IPS-15b (cell line): Measurements from ENCODE around the gene CD36.

Source experiments
- H3K27me3 ChIP-seq: one replicate; pipeline ENCODE4 v1.6.1; 2013; ENCODE audit warnings: low read length; ENCODE audit not compliant: control insufficient read depth, insufficient read depth
- H3K36me3 ChIP-seq: one replicate; pipeline ENCODE4 v1.6.1; 2013; ENCODE audit warnings: low read length; ENCODE audit not compliant: control insufficient read depth, insufficient read depth
- H3K4me1 ChIP-seq: one replicate; pipeline ENCODE4 v1.6.1; 2013; ENCODE audit warnings: mild to moderate bottlenecking, low read length; ENCODE audit not compliant: control insufficient read depth, insufficient read depth
- H3K4me3 ChIP-seq: one replicate; pipeline ENCODE4 v1.5.1; 2013; ENCODE audit warnings: low read depth, low read length
- H3K9ac ChIP-seq: one replicate; pipeline ENCODE4 v1.6.1; 2013; ENCODE audit warnings: low read depth, mild to moderate bottlenecking, low read length
- H3K9me3 ChIP-seq: one replicate; pipeline ENCODE4 v1.6.1; 2013; ENCODE audit warnings: mild to moderate bottlenecking, low read length; ENCODE audit not compliant: control insufficient read depth, insufficient read depth

Gene CD36

DNA sequence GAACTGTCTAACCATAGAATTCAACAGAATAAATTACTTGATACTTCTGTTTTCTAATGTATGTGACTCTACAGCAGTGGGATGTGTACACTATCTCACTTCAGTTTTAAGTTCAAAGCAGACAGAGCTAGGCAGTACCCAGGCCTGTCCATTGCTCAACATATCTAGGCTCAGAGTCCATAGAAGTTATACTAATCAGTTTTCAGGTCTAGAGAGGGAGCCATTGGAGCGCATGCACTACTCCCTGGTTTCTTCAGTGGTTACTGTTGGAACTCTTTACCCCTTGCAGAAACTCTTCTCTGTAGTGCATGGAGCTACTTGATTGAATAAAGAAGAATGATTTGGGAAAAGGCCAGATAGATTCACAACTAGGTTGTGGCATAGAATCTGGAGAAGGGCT is 4.4 kb downstream of the CD36 start:
- H3K27me3 ChIP-seq = no peaks in the 10 kb centered on the region
- no peak overlapping the region for H3K4me3 ChIP-seq
- no peaks in the 10 kb centered on the region for H3K9me3 ChIP-seq
- H3K4me1 ChIP-seq = peaks cover 3% of the 10 kb centered on the region
- H3K9ac ChIP-seq = no peak overlapping the region
- H3K36me3 ChIP-seq = no peaks in the 10 kb centered on the region

DNA sequence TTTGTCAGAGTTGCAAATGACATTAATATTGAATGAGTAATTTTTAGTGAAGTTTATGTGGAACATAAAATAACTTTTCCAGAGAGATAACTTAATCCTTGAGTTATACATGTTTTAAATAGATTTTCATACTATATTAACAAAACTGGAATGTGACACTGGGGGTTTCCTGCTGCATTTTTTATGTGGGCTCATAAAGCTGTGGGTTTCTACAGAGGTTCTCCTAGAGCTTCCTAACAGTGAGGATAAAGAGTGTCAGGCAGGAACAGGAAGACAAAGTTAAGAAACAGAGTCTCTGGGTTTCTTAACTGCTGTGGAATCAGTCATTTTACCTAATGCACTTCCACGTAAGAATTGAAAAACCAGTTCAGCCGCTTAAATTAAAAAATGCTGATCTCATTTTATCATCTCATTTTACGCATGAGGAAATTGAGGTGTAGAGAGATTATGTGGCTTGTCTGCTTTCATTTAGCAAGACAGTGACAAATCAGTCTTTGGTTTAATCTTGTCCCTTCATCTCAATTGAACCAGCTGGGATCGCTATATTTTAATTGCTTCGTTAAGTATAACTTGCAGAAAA is 5.0 kb downstream of the CD36 start:
- Histone ChIP-seq H3K4me3 (no peak overlapping the region), H3K27me3 (no peaks in the 10 kb centered on the region), H3K9me3 (no peaks in the 10 kb centered on the region), H3K4me1 (no peaks in the 10 kb centered on the region), H3K36me3 (no peaks in the 10 kb centered on the region), H3K9ac (no peak overlapping the region)

- Histone ChIP-seq H3K4me3 (no peak overlapping the region), H3K4me1 (no peaks in the 10 kb centered on the region), H3K9me3 (no peaks in the 10 kb centered on the region), H3K27me3 (no peaks in the 10 kb centered on the region), H3K36me3 (no peaks in the 10 kb centered on the region), H3K9ac (no peak overlapping the region)
These were observed 5.6 kb downstream of the CD36 start for GRCh38 chr7:80644054-80644453.

DNA sequence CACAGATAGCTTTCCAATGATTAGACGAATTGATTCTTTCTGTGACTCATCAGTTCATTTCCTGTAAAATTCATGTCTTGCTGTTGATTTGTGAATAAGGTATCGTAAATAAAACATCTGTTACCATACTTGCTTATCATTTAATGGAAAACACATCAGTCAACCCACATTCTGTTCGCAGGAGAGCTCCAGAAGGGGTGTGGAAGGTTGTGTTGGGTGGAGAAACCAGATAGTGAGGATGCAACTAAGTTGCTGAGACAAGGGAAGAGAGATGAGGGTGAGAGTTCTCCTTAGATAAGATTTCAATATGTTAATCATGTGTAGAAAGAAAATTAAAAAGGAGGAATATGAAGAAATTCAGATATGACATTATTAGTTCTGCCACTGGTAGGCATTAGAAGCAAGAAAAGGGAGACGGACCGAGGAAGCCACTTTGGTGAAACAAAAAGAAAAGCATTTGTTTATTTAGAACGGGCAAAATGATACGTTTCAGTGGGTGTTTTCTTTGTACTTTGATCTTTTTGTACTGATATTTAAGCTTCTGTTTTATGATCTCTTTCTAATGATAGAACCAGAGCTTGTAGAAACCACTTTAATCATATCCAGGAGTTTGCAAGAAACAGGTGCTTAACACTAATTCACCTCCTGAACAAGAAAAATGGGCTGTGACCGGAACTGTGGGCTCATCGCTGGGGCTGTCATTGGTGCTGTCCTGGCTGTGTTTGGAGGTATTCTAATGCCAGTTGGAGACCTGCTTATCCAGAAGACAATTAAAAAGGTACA is 7.8 kb downstream of the CD36 start:
- no peak overlapping the region for H3K4me3 ChIP-seq
- no peak overlapping the region for H3K9ac ChIP-seq
- H3K9me3 ChIP-seq = no peaks in the 10 kb centered on the region
- H3K27me3 ChIP-seq = no peaks in the 10 kb centered on the region
- H3K4me1 ChIP-seq = no peaks in the 10 kb centered on the region
- H3K36me3 ChIP-seq = no peaks in the 10 kb centered on the region

GRCh38 chr7:80647436-80647835 is 9.0 kb downstream of the CD36 start:
- Histone ChIP-seq H3K36me3 (no peaks in the 10 kb centered on the region), H3K4me3 (no peak overlapping the region), H3K4me1 (no peaks in the 10 kb centered on the region), H3K27me3 (no peaks in the 10 kb centered on the region), H3K9ac (no peak overlapping the region), H3K9me3 (no peaks in the 10 kb centered on the region)

- Histone ChIP-seq H3K9ac (no peak overlapping the region), H3K4me1 (no peaks in the 10 kb centered on the region), H3K27me3 (no peaks in the 10 kb centered on the region), H3K4me3 (no peak overlapping the region), H3K9me3 (no peaks in the 10 kb centered on the region), H3K36me3 (no peaks in the 10 kb centered on the region)
These were observed 9.7 kb downstream of the CD36 start for GRCh38 chr7:80648031-80648600.

DNA sequence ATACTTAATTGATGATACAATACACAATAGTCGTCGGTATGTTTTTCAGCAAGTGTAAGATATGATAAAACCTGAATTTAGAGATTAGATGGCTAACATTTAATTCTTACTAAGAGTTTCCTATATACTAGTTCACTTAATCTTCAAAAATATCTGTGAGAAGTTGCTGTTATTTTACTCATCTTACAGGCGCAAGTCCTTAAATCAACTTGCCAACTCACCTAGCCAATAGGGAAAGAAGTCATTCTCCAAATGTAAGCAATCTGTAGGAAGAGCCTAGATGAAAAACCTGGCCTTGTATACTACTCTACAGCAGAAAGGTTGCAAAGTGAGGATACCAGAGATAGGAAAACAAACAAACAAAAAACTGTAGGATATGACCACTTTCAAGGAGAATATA is 10.6 kb downstream of the CD36 start:
- Histone ChIP-seq H3K27me3 (no peaks in the 10 kb centered on the region), H3K9me3 (no peaks in the 10 kb centered on the region), H3K36me3 (no peaks in the 10 kb centered on the region), H3K4me1 (no peaks in the 10 kb centered on the region), H3K4me3 (no peak overlapping the region), H3K9ac (no peak overlapping the region)

DNA sequence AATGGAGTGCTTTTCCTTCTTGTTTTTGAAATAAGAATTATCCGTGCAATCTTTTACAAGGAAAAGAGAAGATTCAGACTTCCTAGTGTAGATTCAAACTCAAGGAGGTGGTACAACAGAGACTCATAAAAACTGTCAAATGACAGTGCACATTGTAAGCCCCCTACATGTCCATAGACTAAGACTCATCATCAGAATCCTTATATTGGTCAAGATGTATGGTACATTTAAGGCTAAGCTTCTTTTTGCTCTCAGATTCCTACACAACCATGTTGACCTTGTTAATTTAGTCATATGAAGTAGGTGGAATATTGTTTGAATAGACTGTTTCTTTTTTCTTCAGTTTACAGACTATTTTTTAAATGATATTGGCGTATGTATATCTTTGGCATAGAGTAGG is 11.6 kb downstream of the CD36 start:
- Histone ChIP-seq H3K4me3 (no peak overlapping the region), H3K9ac (no peak overlapping the region), H3K9me3 (no peaks in the 10 kb centered on the region), H3K36me3 (no peaks in the 10 kb centered on the region), H3K4me1 (no peaks in the 10 kb centered on the region), H3K27me3 (no peaks in the 10 kb centered on the region)

DNA sequence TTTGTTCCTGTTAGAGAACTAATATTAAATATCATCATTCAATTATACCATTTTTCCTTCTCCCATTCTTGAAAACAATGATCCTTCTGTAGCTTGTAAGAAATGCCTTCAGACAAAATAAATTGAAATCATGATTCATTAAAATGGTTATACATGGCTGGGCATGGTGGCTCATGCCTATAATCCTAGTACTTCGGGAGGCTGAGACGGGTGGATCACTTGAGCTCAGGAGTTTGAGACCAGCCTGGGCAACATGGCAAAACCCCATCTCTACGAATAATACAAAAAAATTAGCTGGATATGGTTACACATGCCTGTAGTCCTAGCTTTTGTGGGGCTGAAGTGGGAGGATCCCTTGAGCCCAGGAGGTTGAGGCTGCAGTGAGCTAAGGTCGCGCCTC is 13.0 kb downstream of the CD36 start:
- no peaks in the 10 kb centered on the region for H3K9me3 ChIP-seq
- no peak overlapping the region for H3K4me3 ChIP-seq
- no peaks in the 10 kb centered on the region for H3K4me1 ChIP-seq
- H3K36me3 ChIP-seq = no peaks in the 10 kb centered on the region
- H3K27me3 ChIP-seq = no peaks in the 10 kb centered on the region
- no peak overlapping the region for H3K9ac ChIP-seq

DNA sequence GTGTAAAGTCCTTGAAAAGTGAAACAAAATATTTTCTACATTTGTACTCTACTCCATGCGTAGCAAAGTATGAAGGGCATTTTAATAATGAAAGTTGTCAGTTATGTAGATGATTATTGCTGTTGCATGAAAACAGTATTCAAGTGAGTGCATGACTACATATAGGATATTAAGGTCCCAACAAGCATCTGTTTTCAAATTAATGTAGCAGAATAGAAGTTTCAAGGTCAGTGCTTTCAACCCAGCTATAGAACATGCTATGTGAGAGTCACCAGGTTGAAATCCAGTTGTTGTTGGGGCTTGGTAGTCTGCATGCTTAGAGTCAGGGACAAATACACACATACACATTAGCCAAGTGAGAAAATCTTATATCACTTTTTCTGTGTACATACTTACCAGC is 14.8 kb downstream of the CD36 start:
- no peaks in the 10 kb centered on the region for H3K4me1 ChIP-seq
- no peaks in the 10 kb centered on the region for H3K27me3 ChIP-seq
- no peaks in the 10 kb centered on the region for H3K36me3 ChIP-seq
- no peak overlapping the region for H3K4me3 ChIP-seq
- H3K9me3 ChIP-seq = no peaks in the 10 kb centered on the region
- no peak overlapping the region for H3K9ac ChIP-seq

GRCh38 chr7:80654887-80655340 is 16.5 kb downstream of the CD36 start:
- no peaks in the 10 kb centered on the region for H3K36me3 ChIP-seq
- no peaks in the 10 kb centered on the region for H3K4me1 ChIP-seq
- no peaks in the 10 kb centered on the region for H3K9me3 ChIP-seq
- H3K4me3 ChIP-seq = no peak overlapping the region
- no peaks in the 10 kb centered on the region for H3K27me3 ChIP-seq
- H3K9ac ChIP-seq = no peak overlapping the region

DNA sequence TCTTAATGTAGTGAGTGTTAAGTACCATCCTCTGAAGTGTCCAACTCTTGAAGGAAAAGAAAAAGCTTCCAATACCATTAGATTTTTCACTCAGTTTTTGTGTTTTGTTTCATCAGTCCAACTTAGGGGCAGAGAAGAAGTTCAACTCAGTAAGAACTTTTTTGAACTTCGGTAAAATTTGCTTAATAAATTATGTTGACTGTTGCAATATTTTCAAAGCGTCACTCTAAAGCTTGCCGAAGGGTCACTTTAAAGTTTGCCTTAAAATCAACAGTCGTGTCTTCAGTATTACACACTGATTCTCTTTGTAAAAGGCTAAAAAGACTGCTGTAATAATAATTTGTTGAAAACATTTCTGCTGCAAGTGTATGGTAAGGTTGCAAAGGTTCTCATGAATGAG is 17.6 kb downstream of the CD36 start:
- no peak overlapping the region for H3K9ac ChIP-seq
- H3K27me3 ChIP-seq = no peaks in the 10 kb centered on the region
- H3K4me3 ChIP-seq = no peak overlapping the region
- H3K9me3 ChIP-seq = no peaks in the 10 kb centered on the region
- no peaks in the 10 kb centered on the region for H3K4me1 ChIP-seq
- no peaks in the 10 kb centered on the region for H3K36me3 ChIP-seq
